GM21717 (cell line): ENCODE results near the gene OSBPL1A.

Experiments used
- ATAC-seq: cut with Tn5 transposase; IDR thresholded peaks from one replicate; pipeline ENCODE4 v1.9.1; 2021; ENCODE audit warnings: mild to moderate bottlenecking, moderate library complexity; ENCODE audit not compliant: unreplicated experiment

The OSBPL1A gene

GRCh38 chr18:24230766-24231165 lies 166.9 kb downstream of the OSBPL1A start:
- no peak for ATAC-seq

GRCh38 chr18:24228667-24229041 lies 169.0 kb downstream of the OSBPL1A start:
- ATAC-seq = no peak

GRCh38 chr18:24227977-24228666 lies 169.5 kb downstream of the OSBPL1A start:
- ATAC-seq = no peak

- no peak for ATAC-seq
Measured at GRCh38 chr18:24220318-24220688, 177.3 kb downstream of the OSBPL1A start.

GRCh38 chr18:24219561-24220317 lies 177.9 kb downstream of the OSBPL1A start:
- no peak for ATAC-seq

GRCh38 chr18:24214913-24215312 lies 182.7 kb downstream of the OSBPL1A start:
- ATAC-seq = no peak

- no peak for ATAC-seq
Measured at GRCh38 chr18:24214144-24214543, 183.5 kb downstream of the OSBPL1A start.

GRCh38 chr18:24212939-24213338 lies 184.7 kb downstream of the OSBPL1A start:
- ATAC-seq = no peak

- ATAC-seq = no peak
Measured at GRCh38 chr18:24209558-24209957, 188.1 kb downstream of the OSBPL1A start.

- no peak for ATAC-seq
Measured at GRCh38 chr18:24208270-24209035, 189.2 kb downstream of the OSBPL1A start.

GRCh38 chr18:24204904-24205303 lies 192.7 kb downstream of the OSBPL1A start:
- no peak for ATAC-seq

- ATAC-seq = no peak
Measured at GRCh38 chr18:24201699-24202687, 195.6 kb downstream of the OSBPL1A start.

- ATAC-seq = no peak
Measured at GRCh38 chr18:24200494-24201290, 196.9 kb downstream of the OSBPL1A start.

- no peak for ATAC-seq
Measured at GRCh38 chr18:24199372-24199962, 198.2 kb downstream of the OSBPL1A start.

GRCh38 chr18:24198461-24198860 lies 199.2 kb downstream of the OSBPL1A start:
- no peak for ATAC-seq

- ATAC-seq = no peak
Measured at GRCh38 chr18:24197412-24197811, 200.2 kb downstream of the OSBPL1A start.

- ATAC-seq = no peak
Measured at GRCh38 chr18:24196764-24197163, 200.9 kb downstream of the OSBPL1A start.

GRCh38 chr18:24195296-24196053 lies 202.1 kb downstream of the OSBPL1A start:
- no peak for ATAC-seq

GRCh38 chr18:24190590-24190989 lies 207.0 kb downstream of the OSBPL1A start:
- no peak for ATAC-seq
